K562 (cell line): ENCODE results near the gene LAMA2. TPM values are rescaled to one million over a fixed set of nuclear protein-coding genes. Genes with fewer than 3 reads are reported as not detected.

Source experiments
- ATAC-seq: fragments of 200-7000 bp; cut with Tn5 transposase; 3 replicates; pipeline ENCODE4 v1.9.1; 2020; ENCODE audit warnings: moderate library complexity
- BruUV-seq: library from RNA; stranded (reverse); fragments of 400-500 nt; replicated peaks from 2 replicates; lab custom pipeline; 2021; lab: Mats Ljungman, UMichigan
- CTCF ChIA-PET: fragments of 300-600 bp; formaldehyde crosslinking; extraction: SDS; loops from one replicate; lab custom pipeline; 2021; ENCODE audit warnings: low intra/inter-chr PET ratio; lab: Yijun Ruan, JAX
- POLR2A ChIA-PET: fragments of 300-600, 350-650 bp; sonication (Branson Sonifier 250); formaldehyde crosslinking; extraction: SDS; loops from one replicate; lab custom pipeline; 2021; ENCODE audit warnings: antibody characterized with exemption, inconsistent platforms; lab: Yijun Ruan, JAX
- DNase-seq, 4 experiments: peaks; one replicate each; pipeline versions ENCODE4 v3.0.0 to v3.0.0-alpha.2; 2011 to 2018; ENCODE audit warnings: low spot score in 3 of 4, mixed read lengths in 3 of 4; ENCODE audit errors: extremely low read depth in 1 of 4
- FAIRE-seq: peaks from 2 replicates; lab custom pipeline; 2011; peaks lifted over from hg19 to GRCh38; lab: Jason Lieb, UNC
- H2AFZ ChIP-seq: 2 replicates; pipeline ENCODE4 v1.6.0; 2011; ENCODE audit warnings: low read depth, low read length, control low read depth, inconsistent platforms
- H3K27ac ChIP-seq: fragments of 200-600 bp; 3 replicates; pipeline ENCODE4 v1.8.0; 2011; ENCODE audit warnings: low read depth, mild to moderate bottlenecking, control low read depth, inconsistent platforms, low read length, moderate library complexity, mixed read lengths; ENCODE audit errors: extremely low read depth
- H3K27me3 ChIP-seq, 2 experiments: fragments of 300-600 bp in 1 of 2; 2 replicates in 1 of 2; 3 replicates in 1 of 2; pipeline versions ENCODE4 v1.6.0 to v1.8.0; 2011; ENCODE audit warnings: inconsistent platforms in 2 of 2, low read length in 2 of 2, mild to moderate bottlenecking in 1 of 2, mixed read lengths in 1 of 2, moderate library complexity in 1 of 2; ENCODE audit not compliant: control insufficient read depth in 2 of 2, insufficient read depth in 2 of 2
- H3K36me3 ChIP-seq: fragments of 300-600 bp; 3 replicates; pipeline ENCODE4 v1.8.0; 2011; ENCODE audit warnings: mild to moderate bottlenecking, low read length, inconsistent platforms; ENCODE audit not compliant: control insufficient read depth, insufficient read depth
- H3K4me1 ChIP-seq, 2 experiments: fragments of 200-600 bp in 1 of 2; replicated peaks in 1 of 2; 2 replicates in 1 of 2; 3 replicates in 1 of 2; pipeline versions ENCODE4 v1.5.1 to v1.8.0; 2011; ENCODE audit warnings: inconsistent platforms in 2 of 2, low read length in 2 of 2, mild to moderate bottlenecking in 1 of 2, mixed read lengths in 1 of 2, moderate library complexity in 1 of 2; ENCODE audit not compliant: control insufficient read depth in 2 of 2, insufficient read depth in 2 of 2
- H3K4me2 ChIP-seq: 2 replicates; pipeline ENCODE4 v1.6.1; 2011; ENCODE audit warnings: low read length, control low read depth, inconsistent platforms, mixed read lengths; ENCODE audit not compliant: insufficient read depth
- H3K4me3 ChIP-seq: fragments of 200-600 bp; sonication (generic), shearing (Covaris generic); 2 replicates; pipeline ENCODE4 v1.5.1; 2016; ENCODE audit warnings: control low read depth, inconsistent platforms
- H3K79me2 ChIP-seq: fragments of 200-600 bp; 3 replicates; pipeline ENCODE4 v1.8.0; 2011; ENCODE audit warnings: low read length, inconsistent platforms; ENCODE audit not compliant: control insufficient read depth, insufficient read depth
- H3K9ac ChIP-seq, 2 experiments: 2 replicates each; pipeline versions ENCODE4 v1.6.0 to v1.6.1; 2011; ENCODE audit warnings: low read depth in 2 of 2, low read length in 2 of 2, control low read depth in 1 of 2, inconsistent platforms in 1 of 2, mild to moderate bottlenecking in 1 of 2, mixed read lengths in 1 of 2; ENCODE audit not compliant: insufficient read depth in 1 of 2
- H3K9me1 ChIP-seq: one replicate; pipeline ENCODE4 v1.6.0; 2011; ENCODE audit warnings: inconsistent platforms, mild to moderate bottlenecking, low read length, moderate library complexity; ENCODE audit not compliant: control insufficient read depth, insufficient read depth
- H3K9me3 ChIP-seq: replicated peaks from 2 replicates; pipeline ENCODE4 v1.5.1; 2011; ENCODE audit warnings: low read depth, low read length, inconsistent platforms; ENCODE audit not compliant: control insufficient read depth, insufficient read depth
- H4K20me1 ChIP-seq: replicated peaks from 2 replicates; pipeline ENCODE4 v1.6.1; 2011; ENCODE audit warnings: low read length, inconsistent platforms, mixed read lengths; ENCODE audit not compliant: control insufficient read depth, insufficient read depth
- CHD4 ChIP-seq: fragments of 200-600 bp; sonication (generic); IDR thresholded peaks from 3 replicates; pipeline ENCODE4 v1.6.1; 2012; ENCODE audit warnings: low read depth, mild to moderate bottlenecking, mixed read lengths, low read length, inconsistent platforms; ENCODE audit not compliant: insufficient read depth, insufficient replicate concordance, poor library complexity, severe bottlenecking
- CSDE1 ChIP-seq, 2 experiments: fragments of 450-650 bp; IDR thresholded peaks; 2 replicates each; pipeline ENCODE4 v1.6.1; 2016; ENCODE audit warnings: mild to moderate bottlenecking in 1 of 2
- DACH1 ChIP-seq: fragments of 450-650 bp; IDR thresholded peaks from 2 replicates; pipeline ENCODE4 v1.6.1; 2018; ENCODE audit not compliant: partially characterized antibody
- DLX4 ChIP-seq: fragments of 250-450 bp; sonication (Bioruptor Pico); IDR thresholded peaks from 2 replicates; pipeline ENCODE4 v1.6.1; 2021; ENCODE audit warnings: mild to moderate bottlenecking
- ESRRA ChIP-seq: fragments of 450-650 bp; IDR thresholded peaks from 2 replicates; pipeline ENCODE4 v1.6.1; 2014; ENCODE audit warnings: low read depth, mild to moderate bottlenecking, moderate library complexity, borderline replicate concordance
- ETS2 ChIP-seq: IDR thresholded peaks from 2 replicates; pipeline ENCODE4 v1.6.1; 2016; ENCODE audit warnings: borderline replicate concordance, missing genetic modification characterization, mild to moderate bottlenecking, moderate library complexity, missing compliant biosample characterization; ENCODE audit not compliant: poor library complexity, severe bottlenecking
- HDAC3 ChIP-seq: fragments of 450-650 bp; IDR thresholded peaks from 2 replicates; pipeline ENCODE4 v1.6.1; 2018; ENCODE audit warnings: borderline replicate concordance, mild to moderate bottlenecking, moderate library complexity; ENCODE audit not compliant: partially characterized antibody
- NCOR1 ChIP-seq: fragments of 450-650 bp; IDR thresholded peaks from 2 replicates; pipeline ENCODE4 v1.6.1; 2016; ENCODE audit warnings: mild to moderate bottlenecking, moderate library complexity
- SMAD2 ChIP-seq: fragments of 150-350 bp; IDR thresholded peaks from 2 replicates; pipeline ENCODE4 v1.6.1; 2014; ENCODE audit warnings: low read depth, mild to moderate bottlenecking, low read length
- TARDBP ChIP-seq: fragments of 450-650 bp; IDR thresholded peaks from 2 replicates; pipeline ENCODE4 v1.6.1; 2016
- ZBTB9 ChIP-seq: fragments of 450-650 bp; formaldehyde crosslinking; IDR thresholded peaks from 2 replicates; pipeline ENCODE4 v1.4.0; 2020; ENCODE audit warnings: mild to moderate bottlenecking, moderate library complexity
- ZC3H4 ChIP-seq: sonication (generic); formaldehyde crosslinking; IDR thresholded peaks from 2 replicates; pipeline ENCODE4 v1.9.0; 2021; ENCODE audit warnings: missing genetic modification reagents, borderline replicate concordance
- ZFP91 ChIP-seq: sonication (generic); formaldehyde crosslinking; IDR thresholded peaks from 2 replicates; pipeline ENCODE4 v1.8.0; 2022; ENCODE audit warnings: mild to moderate bottlenecking, missing genetic modification reagents
- ZNF121 ChIP-seq: sonication (generic); formaldehyde crosslinking; conservative IDR thresholded peaks from 2 replicates; pipeline ENCODE4 v1.8.0; 2022; ENCODE audit warnings: missing genetic modification reagents
- ZNF174 ChIP-seq: fragments of 250-450 bp; sonication (Bioruptor Pico); IDR thresholded peaks from 2 replicates; pipeline ENCODE4 v1.4.0; 2020; ENCODE audit warnings: mild to moderate bottlenecking
- ZNF311 ChIP-seq: fragments of 250-450 bp; sonication (Bioruptor Pico); IDR thresholded peaks from 2 replicates; pipeline ENCODE4 v1.4.0; 2020; ENCODE audit warnings: mild to moderate bottlenecking, moderate library complexity
- ZNF75A ChIP-seq: fragments of 450-650 bp; formaldehyde crosslinking; IDR thresholded peaks from 2 replicates; pipeline ENCODE4 v1.4.0; 2020; ENCODE audit warnings: mild to moderate bottlenecking
- ZNF785 ChIP-seq: fragments of 250-450 bp; sonication (Bioruptor Pico); IDR thresholded peaks from 2 replicates; pipeline ENCODE4 v1.4.0; 2020; ENCODE audit warnings: mild to moderate bottlenecking
- ZNF830 ChIP-seq: fragments of 250-450 bp; sonication (Bioruptor Pico); IDR thresholded peaks from 2 replicates; pipeline ENCODE4 v1.5.0; 2021; ENCODE audit warnings: mild to moderate bottlenecking
- WGBS: fragments of 100-300 bp; shearing (Covaris generic); methylation state at CpG from one replicate; pipeline ENCODE4 v1.1.6; 2016; ENCODE audit warnings: low coverage, mixed read lengths; ENCODE audit not compliant: insufficient coverage; ENCODE audit errors: missing lambda C conversion rate; 5-methylcytosine and 5-hydroxymethylcytosine counted together
- in situ Hi-C: fragments of 300-500 bp; cut with MboI; formaldehyde crosslinking; loops from 4 replicates; pipeline ENCODE4 v1.15.0; 2018; ENCODE audit warnings: inconsistent platforms, mixed read lengths
- intact Hi-C: fragments of 100-400 bp; cut with micrococcal nuclease; formaldehyde crosslinking; loops from 2 replicates; pipeline ENCODE4 v1.14.2; 2022
- polyA plus RNA-seq, 8 experiments: library from polyadenylated mRNA; depleted of rRNA in 4 of 8; stranded (reverse) in 5 of 8; unstranded in 3 of 8; fragments of >200 nt; fragmentation: Nextera tagmentation in 2 of 8; fragmentation: Illumina TruSeq in 1 of 8; extraction: Ambion mirVana in 2 of 8; extraction: Trizol in 1 of 8; gene quantifications; 2 replicates each; pipeline versions ENCODE4 v1.2.1 to v1.2.3, GENCODE V29; 2011 to 2014; ENCODE audit warnings: inconsistent platforms in 1 of 8, missing spikeins in 1 of 8
- total RNA-seq, 7 experiments: library from RNA; depleted of rRNA in 6 of 7; stranded (reverse); fragments of >200 nt in 6 of 7; fragmentation: Illumina TruSeq in 2 of 7; extraction: Trizol in 2 of 7; gene quantifications; 2 replicates each; pipeline versions ENCODE4 v1.2.1 to v1.2.3, GENCODE V29; 2011 to 2021; ENCODE audit warnings: low replicate concordance in 1 of 7

LAMA2 gene
- total and polyA plus RNA-seq, 9 of the 15 experiments (the other 6 are each of a cell fraction or from before 2014, with no cell fraction given): 0.04 to 1.5 (median 0.36) TPM

GRCh38 chr6:129138739-129139405 is 255.9 kb downstream of the LAMA2 start:
- no TSS peak for BruUV-seq
- Histone ChIP-seq H3K79me2 (no peaks in the 10 kb centered on the region), H2AFZ (no peak overlapping the region)

More at GRCh38 chr6:129138739-129139405, 255.9 kb downstream of the LAMA2 start:
- in situ Hi-C loops (no loop called here), intact Hi-C loops (no loop called here)
- Histone ChIP-seq H3K27me3 (no peaks in the 10 kb centered on the region), H3K9me1 (no peaks in the 10 kb centered on the region), H3K4me2 (no peak overlapping the region), H3K4me1 (no peaks in the 10 kb centered on the region), H3K4me3 (no peak overlapping the region), H4K20me1 (no peaks in the 10 kb centered on the region), H3K27ac (no peak overlapping the region), H3K9me3 (no peaks in the 10 kb centered on the region; the same call in 1 of the 2 replicates), H3K36me3 (no peaks in the 10 kb centered on the region), H3K9ac (no peak overlapping the region)
- DNase-seq: no peak
- ChIA-PET POLR2A (no interaction called here), CTCF (no interaction called here)
- no peak for TF ChIP-seq TARDBP
- TF ChIP-seq CSDE1 (IDR thresholded peaks at IDR 0.05): no peak
- no peak for TF ChIP-seq CHD4
- TF ChIP-seq ZFP91 (CRISPR knock-in tag): no peak
- TF ChIP-seq ZNF785 (CRISPR knock-in tag): no peak
- TF ChIP-seq DACH1: no peak
- no peak for TF ChIP-seq ZC3H4 (CRISPR knock-in tag)
- no peak for TF ChIP-seq NCOR1
- TF ChIP-seq SMAD2: no peak
- no peak for TF ChIP-seq DLX4 (CRISPR knock-in tag)
- no peak for TF ChIP-seq ZNF121 (CRISPR knock-in tag)
- TF ChIP-seq HDAC3: no peak
- no peak for TF ChIP-seq ETS2 (tag)
- TF ChIP-seq ZBTB9 (CRISPR knock-in tag): no peak
- TF ChIP-seq ESRRA: no peak
- TF ChIP-seq ZNF830: no peak
- TF ChIP-seq ZNF174 (CRISPR knock-in tag): no peak
- TF ChIP-seq ZNF311: no peak
- TF ChIP-seq ZNF75A (CRISPR knock-in tag): no peak
- WGBS: 2% methylated on average over 4 of the region's 4 CpGs
- no peak for ATAC-seq
- FAIRE-seq: no peak
